ENCODE measurements around the gene NSUN6. TPM values are rescaled to one million over a fixed set of nuclear protein-coding genes. Genes with fewer than 3 reads are reported as not detected.

NSUN6 gene
- total and polyA plus RNA-seq, 4 donors, result 16.3 to 47.6 (median 25.0) TPM

- Histone ChIP-seq H3K36me3 (ENCODE audit: control insufficient read depth in 4 of 4, insufficient read depth in 3 of 4, low read depth in 1 of 4, low read length in 3 of 4) (peaks cover 1 to 77% (median 70%) of the 10 kb centered on the region in 4 donors), H3K9ac (ENCODE audit: low read depth in 1 of 2, low read length in 2 of 2) (no peak overlapping the region), H3K27me3 (ENCODE audit: control insufficient read depth in 4 of 4, insufficient read depth in 4 of 4, low read length in 3 of 4) (no peaks in the 10 kb centered on the region), H3K27ac (ENCODE audit: low read depth in 1 of 2, low read length in 2 of 2) (no peak overlapping the region), H3K4me1 (ENCODE audit: control insufficient read depth in 4 of 4, insufficient read depth in 4 of 4, low read length in 3 of 4) (no peaks in the 10 kb centered on the region), H3K9me3 (ENCODE audit: control insufficient read depth in 4 of 4, low read length in 3 of 4) (peaks cover 0 to 1% (median 0%) of the 10 kb centered on the region in 4 donors), H3K4me3 (ENCODE audit: low read depth in 1 of 3, low read length in 3 of 3) (no peak overlapping the region)
- no peak for DNase-seq (ENCODE audit: low spot score)
- WGBS, result 97% methylated on average over 2 of the region's 2 CpGs
- no peak for TF ChIP-seq FOXA1 (IDR thresholded peaks at IDR 0.05)
These were observed 99.9 kb downstream of the NSUN6 start for GRCh38 chr10:18551473-18551872.

- Histone ChIP-seq H3K9ac (ENCODE audit: low read depth in 1 of 2, low read length in 2 of 2) (no peak overlapping the region), H3K27ac (ENCODE audit: low read depth in 1 of 2, low read length in 2 of 2) (no peak overlapping the region), H3K4me1 (ENCODE audit: control insufficient read depth in 4 of 4, insufficient read depth in 4 of 4, low read length in 3 of 4) (no peaks in the 10 kb centered on the region), H3K27me3 (ENCODE audit: control insufficient read depth in 4 of 4, insufficient read depth in 4 of 4, low read length in 3 of 4) (no peaks in the 10 kb centered on the region), H3K9me3 (ENCODE audit: control insufficient read depth in 4 of 4, low read length in 3 of 4) (no peaks in the 10 kb centered on the region), H3K4me3 (ENCODE audit: low read depth in 1 of 3, low read length in 3 of 3) (no peak overlapping the region), H3K36me3 (ENCODE audit: control insufficient read depth in 4 of 4, insufficient read depth in 3 of 4, low read depth in 1 of 4, low read length in 3 of 4) (peaks cover 7 to 72% (median 65%) of the 10 kb centered on the region in 4 donors)
- no peak for DNase-seq (ENCODE audit: low spot score)
- TF ChIP-seq ATF3 (IDR thresholded peaks at IDR 0.05) (no peak), FOXA1 (IDR thresholded peaks at IDR 0.05) (no peak), RXRA (IDR thresholded peaks at IDR 0.05) (no peak), HNF4G (IDR thresholded peaks at IDR 0.05) (no peak), FOXA2 (IDR thresholded peaks at IDR 0.05) (no peak), RAD21 (IDR thresholded peaks at IDR 0.05) (no peak), ZBTB33 (IDR thresholded peaks at IDR 0.05) (no peak), YY1 (IDR thresholded peaks at IDR 0.05) (no peak), GABPA (IDR thresholded peaks at IDR 0.05 in 1 of 2, conservative IDR thresholded peaks at IDR 0.05 in 1 of 2) (no peak), JUND (IDR thresholded peaks at IDR 0.05) (no peak), SP1 (IDR thresholded peaks at IDR 0.05) (no peak), EGR1 (IDR thresholded peaks at IDR 0.05; ENCODE audit: low read depth in 2 of 2) (no peak), CTCF (IDR thresholded peaks at IDR 0.05; ENCODE audit: low read depth, low read length, missing input control) (no peak), HNF4A (conservative IDR thresholded peaks at IDR 0.05) (no peak), REST (IDR thresholded peaks at IDR 0.05) (no peak), TAF1 (conservative IDR thresholded peaks at IDR 0.05) (no peak), MAX (IDR thresholded peaks at IDR 0.05) (no peak), NR2F2 (IDR thresholded peaks at IDR 0.05) (no peak)
- WGBS, result 98% methylated on average over 2 of the region's 2 CpGs
These were observed 102.3 kb downstream of the NSUN6 start for GRCh38 chr10:18549105-18549504.
